KMS-11 (cell line): ENCODE data around the gene PYGO2.

Source experiments
- H2AFZ ChIP-seq: fragments of 200-600 bp; sonication (generic); 2 replicates; pipeline ENCODE4 v1.6.1; 2016; ENCODE audit warnings: antibody characterized with exemption, mixed run types, low read depth
- H3K27ac ChIP-seq: fragments of 200-600 bp; sonication (generic); 2 replicates; pipeline ENCODE4 v1.6.1; 2016; ENCODE audit warnings: mild to moderate bottlenecking, mixed run types
- H3K27me3 ChIP-seq: fragments of 200-600 bp; sonication (generic); 2 replicates; pipeline ENCODE4 v1.6.1; 2017; ENCODE audit warnings: mild to moderate bottlenecking, low read depth, mixed run types, moderate library complexity; ENCODE audit not compliant: insufficient read depth
- H3K36me3 ChIP-seq: fragments of 200-600 bp; sonication (generic); 2 replicates; pipeline ENCODE4 v1.6.1; 2017; ENCODE audit warnings: mild to moderate bottlenecking, mixed run types; ENCODE audit not compliant: insufficient read depth
- H3K4me1 ChIP-seq: fragments of 200-600 bp; sonication (generic); 2 replicates; pipeline ENCODE4 v1.6.1; 2016; ENCODE audit warnings: mild to moderate bottlenecking, low read depth, mixed run types; ENCODE audit not compliant: poor library complexity, severe bottlenecking
- H3K4me2 ChIP-seq: fragments of 200-600 bp; sonication (generic); 2 replicates; pipeline ENCODE4 v1.7.0; 2016; ENCODE audit warnings: mild to moderate bottlenecking, mixed run types
- H3K4me3 ChIP-seq: fragments of 200-600 bp; sonication (generic); IDR thresholded peaks from 2 replicates; pipeline ENCODE4 v1.6.1; 2017; ENCODE audit warnings: low read depth, low read length, mixed read lengths; ENCODE audit not compliant: insufficient read depth
- H3K79me2 ChIP-seq: fragments of 200-600 bp; sonication (generic); 2 replicates; pipeline ENCODE4 v1.6.1; 2016; ENCODE audit warnings: low read depth, mixed run types; ENCODE audit not compliant: insufficient read depth
- H3K9ac ChIP-seq: fragments of 200-600 bp; sonication (generic); 2 replicates; pipeline ENCODE4 v1.6.1; 2016; ENCODE audit warnings: mild to moderate bottlenecking, mixed run types
- H4K20me1 ChIP-seq: fragments of 200-600 bp; sonication (generic); 2 replicates; pipeline ENCODE4 v1.6.1; 2016; ENCODE audit warnings: mild to moderate bottlenecking, mixed run types; ENCODE audit not compliant: insufficient read depth
- TF ChIP-seq, protein P1 (sequence below): fragments of 200-600 bp; sonication (generic); conservative IDR thresholded peaks from 2 replicates; pipeline ENCODE4 v1.6.1; 2017; ENCODE audit warnings: low read depth, mild to moderate bottlenecking, antibody characterized with exemption, low read length, moderate library complexity, mixed read lengths

Gene PYGO2

DNA sequence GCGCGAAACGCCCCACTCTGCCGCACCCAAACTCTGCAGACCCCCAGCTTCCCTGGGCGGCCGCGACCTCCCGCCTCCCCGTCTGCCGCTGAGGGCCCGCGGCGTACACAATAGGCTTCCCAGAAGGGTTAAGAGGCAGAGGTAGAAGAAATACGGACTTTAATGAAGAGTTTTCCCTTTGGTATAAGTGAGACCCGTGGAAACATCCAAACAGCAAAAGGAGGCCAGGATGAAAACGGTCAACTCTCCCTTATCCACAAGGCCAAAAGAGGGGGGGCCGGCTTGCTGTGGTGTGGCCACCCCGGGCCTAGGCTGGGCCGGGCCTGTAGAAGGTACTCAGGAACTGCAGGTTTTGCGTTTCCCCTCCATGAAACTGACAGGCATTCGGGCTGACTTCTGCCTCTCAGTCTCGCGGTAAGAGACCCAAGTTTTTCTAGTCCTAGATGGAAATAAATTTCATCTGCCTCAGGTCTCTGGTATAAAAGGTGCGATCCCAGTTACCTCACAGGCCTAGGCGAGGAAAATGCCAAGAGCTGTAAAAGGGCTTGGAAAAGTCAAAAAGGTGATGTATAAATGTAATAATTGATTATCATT is 671 bp upstream of the PYGO2 start:
- Histone ChIP-seq H4K20me1 (no peaks in the 10 kb centered on the region), H3K27me3 (no peaks in the 10 kb centered on the region), H2AFZ (peak overlapping the region; percentile 60), H3K4me3 (peak overlapping the region; percentile 98), H3K4me2 (peak overlapping the region; percentile 93), H3K79me2 (peaks cover 36% of the 10 kb centered on the region), H3K36me3 (peaks cover 7% of the 10 kb centered on the region; the same call in 1 of the 2 replicates), H3K9ac (peak overlapping the region; percentile 78), H3K4me1 (peaks cover 39% of the 10 kb centered on the region), H3K27ac (peak overlapping the region; percentile 80)
- TF ChIP-seq, protein P1, sequence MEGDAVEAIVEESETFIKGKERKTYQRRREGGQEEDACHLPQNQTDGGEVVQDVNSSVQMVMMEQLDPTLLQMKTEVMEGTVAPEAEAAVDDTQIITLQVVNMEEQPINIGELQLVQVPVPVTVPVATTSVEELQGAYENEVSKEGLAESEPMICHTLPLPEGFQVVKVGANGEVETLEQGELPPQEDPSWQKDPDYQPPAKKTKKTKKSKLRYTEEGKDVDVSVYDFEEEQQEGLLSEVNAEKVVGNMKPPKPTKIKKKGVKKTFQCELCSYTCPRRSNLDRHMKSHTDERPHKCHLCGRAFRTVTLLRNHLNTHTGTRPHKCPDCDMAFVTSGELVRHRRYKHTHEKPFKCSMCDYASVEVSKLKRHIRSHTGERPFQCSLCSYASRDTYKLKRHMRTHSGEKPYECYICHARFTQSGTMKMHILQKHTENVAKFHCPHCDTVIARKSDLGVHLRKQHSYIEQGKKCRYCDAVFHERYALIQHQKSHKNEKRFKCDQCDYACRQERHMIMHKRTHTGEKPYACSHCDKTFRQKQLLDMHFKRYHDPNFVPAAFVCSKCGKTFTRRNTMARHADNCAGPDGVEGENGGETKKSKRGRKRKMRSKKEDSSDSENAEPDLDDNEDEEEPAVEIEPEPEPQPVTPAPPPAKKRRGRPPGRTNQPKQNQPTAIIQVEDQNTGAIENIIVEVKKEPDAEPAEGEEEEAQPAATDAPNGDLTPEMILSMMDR, result 0 out of 2 replicates have a peak, but pooled peaks have one; percentile 0

DNA sequence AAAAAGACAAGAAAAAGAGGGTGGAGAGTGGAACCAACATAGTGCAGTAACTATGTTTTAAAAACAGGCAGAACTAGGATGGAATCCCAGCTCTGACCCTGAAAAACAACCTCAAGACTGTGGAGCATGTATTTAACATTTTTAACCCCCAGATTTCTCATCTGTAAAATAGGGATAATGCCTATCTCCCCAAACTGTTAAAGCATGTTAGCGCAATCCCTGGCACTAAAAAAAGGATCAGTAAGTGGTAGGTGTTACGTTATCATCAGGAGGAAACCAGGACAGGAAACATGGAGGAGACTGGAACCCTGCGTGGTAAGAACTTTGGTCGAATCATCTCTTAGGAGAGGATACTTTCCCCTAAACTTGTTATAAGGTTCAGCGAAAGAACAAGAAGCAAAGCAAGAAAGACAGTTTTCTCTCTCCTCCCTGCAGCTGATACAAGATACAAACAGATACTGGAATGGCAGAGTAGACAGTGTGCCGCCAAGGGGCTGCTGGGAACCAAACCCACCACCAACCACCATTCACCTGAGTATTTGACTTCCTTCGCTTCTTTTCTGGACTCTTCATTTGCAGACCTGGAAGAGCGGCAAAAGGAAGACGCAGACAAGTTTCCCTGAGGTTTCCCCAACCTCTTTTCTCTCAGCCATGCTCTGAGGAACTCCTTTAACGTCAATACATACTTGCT is 991 bp downstream of the PYGO2 start:
- TF ChIP-seq, protein P1, result no peak
- H3K4me2 ChIP-seq, result peak overlapping the region; percentile 93
- H3K79me2 ChIP-seq, result peaks cover 39% of the 10 kb centered on the region
- peak overlapping the region; percentile 78 for H3K9ac ChIP-seq
- no peaks in the 10 kb centered on the region for H4K20me1 ChIP-seq
- H3K4me1 ChIP-seq, result peaks cover 52% of the 10 kb centered on the region
- peak overlapping the region; percentile 60; the same call in 1 of the 2 replicates for H2AFZ ChIP-seq
- H3K36me3 ChIP-seq, result peaks cover 7% of the 10 kb centered on the region; the same call in 1 of the 2 replicates
- H3K27me3 ChIP-seq, result no peaks in the 10 kb centered on the region
- peak overlapping the region; percentile 80 for H3K27ac ChIP-seq
- H3K4me3 ChIP-seq, result peak overlapping the region; percentile 98

DNA sequence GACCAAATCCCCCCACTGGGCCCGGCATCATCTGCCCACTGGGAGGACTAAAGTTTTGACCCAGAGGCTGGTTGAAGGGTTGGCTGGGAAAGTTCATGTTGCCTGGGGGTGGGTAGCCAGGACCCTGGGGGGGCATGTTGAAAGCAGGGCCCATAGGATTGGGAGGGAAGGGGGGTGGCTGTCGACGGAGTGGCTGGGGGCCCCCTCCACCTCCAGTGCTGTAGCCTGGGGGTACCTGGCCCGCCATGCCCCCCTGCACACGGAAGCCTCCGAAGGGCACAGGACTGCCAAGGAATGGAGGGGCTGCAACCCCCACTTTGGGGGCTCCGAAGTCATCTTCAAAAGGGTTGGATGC is 2.2 kb downstream of the PYGO2 start:
- Histone ChIP-seq H3K79me2 (peaks cover 43% of the 10 kb centered on the region), H3K9ac (no peak overlapping the region), H2AFZ (no peak overlapping the region), H3K4me2 (no peak overlapping the region), H3K36me3 (peaks cover 7% of the 10 kb centered on the region; the same call in 1 of the 2 replicates), H4K20me1 (no peaks in the 10 kb centered on the region), H3K27ac (no peak overlapping the region), H3K4me3 (no peak overlapping the region), H3K4me1 (peaks cover 56% of the 10 kb centered on the region), H3K27me3 (no peaks in the 10 kb centered on the region)
- TF ChIP-seq, protein P1, result no peak

DNA sequence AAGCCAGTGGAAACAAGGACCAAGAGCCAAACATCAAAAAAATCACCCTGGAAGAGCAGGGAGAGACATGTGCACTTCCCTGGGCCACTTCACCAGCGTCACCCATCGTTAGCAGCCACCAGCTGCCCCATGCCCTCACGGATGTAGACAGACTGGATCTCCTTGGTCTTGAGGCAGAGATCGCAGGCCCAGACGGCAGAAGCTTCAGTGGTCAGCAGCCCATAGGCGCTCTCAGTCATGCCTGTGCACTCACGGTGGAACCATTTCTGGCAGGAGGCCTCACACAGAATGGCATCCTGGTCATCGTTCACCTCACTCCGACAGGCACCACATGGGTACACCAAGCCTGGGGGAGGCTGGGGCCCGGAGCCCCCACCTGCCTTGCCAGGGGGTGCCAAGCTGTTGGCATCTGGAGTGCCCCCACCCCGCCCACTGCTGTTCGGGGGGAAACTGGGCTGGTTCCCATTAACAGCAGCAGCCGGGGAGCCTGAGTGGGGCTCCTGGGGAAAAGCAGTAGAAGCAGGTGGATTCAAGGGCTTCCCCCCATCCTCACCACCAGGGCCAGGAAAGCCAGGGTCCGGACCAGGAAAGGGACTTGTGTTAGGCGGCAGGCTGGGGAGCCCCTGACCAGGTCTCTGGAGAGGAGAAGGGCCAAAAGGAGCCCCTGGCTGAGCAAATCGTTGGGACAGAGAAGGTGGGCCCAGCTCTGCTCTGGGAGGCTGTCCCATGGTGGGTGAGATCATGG is 2.7 kb downstream of the PYGO2 start:
- H4K20me1 ChIP-seq, result no peaks in the 10 kb centered on the region
- no peak overlapping the region for H3K4me3 ChIP-seq
- TF ChIP-seq, protein P1, result no peak
- no peak overlapping the region; the same call in 1 of the 2 replicates for H3K27ac ChIP-seq
- no peak overlapping the region for H3K9ac ChIP-seq
- peaks cover 58% of the 10 kb centered on the region for H3K4me1 ChIP-seq
- no peak overlapping the region for H2AFZ ChIP-seq
- H3K4me2 ChIP-seq, result no peak overlapping the region
- H3K27me3 ChIP-seq, result no peaks in the 10 kb centered on the region
- H3K79me2 ChIP-seq, result peaks cover 48% of the 10 kb centered on the region
- H3K36me3 ChIP-seq, result peaks cover 7% of the 10 kb centered on the region; the same call in 1 of the 2 replicates
